ENCODE data around the gene FGF21.

DNA sequence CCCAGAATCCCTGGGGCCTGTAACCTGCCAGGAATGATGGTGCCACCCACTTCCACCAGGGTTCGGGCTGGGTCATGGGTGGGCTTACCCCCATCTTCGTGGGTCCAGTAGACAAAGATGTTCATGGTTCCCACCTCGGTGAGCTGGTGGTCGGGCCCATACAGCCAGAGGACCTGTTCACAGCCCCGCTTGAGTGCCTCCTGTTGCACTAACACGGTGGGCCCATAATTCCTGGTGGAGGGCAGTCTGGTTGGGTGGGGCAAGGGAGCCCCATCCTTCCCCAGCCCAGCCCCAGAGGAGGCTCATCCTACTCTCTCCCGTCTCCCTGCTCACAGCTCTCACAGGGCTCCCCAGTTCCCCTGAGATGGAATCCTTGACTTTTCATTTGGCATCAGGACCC, 41.8 kb downstream of the FGF21 start:
- TF ChIP-seq, protein P1, sequence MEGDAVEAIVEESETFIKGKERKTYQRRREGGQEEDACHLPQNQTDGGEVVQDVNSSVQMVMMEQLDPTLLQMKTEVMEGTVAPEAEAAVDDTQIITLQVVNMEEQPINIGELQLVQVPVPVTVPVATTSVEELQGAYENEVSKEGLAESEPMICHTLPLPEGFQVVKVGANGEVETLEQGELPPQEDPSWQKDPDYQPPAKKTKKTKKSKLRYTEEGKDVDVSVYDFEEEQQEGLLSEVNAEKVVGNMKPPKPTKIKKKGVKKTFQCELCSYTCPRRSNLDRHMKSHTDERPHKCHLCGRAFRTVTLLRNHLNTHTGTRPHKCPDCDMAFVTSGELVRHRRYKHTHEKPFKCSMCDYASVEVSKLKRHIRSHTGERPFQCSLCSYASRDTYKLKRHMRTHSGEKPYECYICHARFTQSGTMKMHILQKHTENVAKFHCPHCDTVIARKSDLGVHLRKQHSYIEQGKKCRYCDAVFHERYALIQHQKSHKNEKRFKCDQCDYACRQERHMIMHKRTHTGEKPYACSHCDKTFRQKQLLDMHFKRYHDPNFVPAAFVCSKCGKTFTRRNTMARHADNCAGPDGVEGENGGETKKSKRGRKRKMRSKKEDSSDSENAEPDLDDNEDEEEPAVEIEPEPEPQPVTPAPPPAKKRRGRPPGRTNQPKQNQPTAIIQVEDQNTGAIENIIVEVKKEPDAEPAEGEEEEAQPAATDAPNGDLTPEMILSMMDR (IDR thresholded peaks at IDR 0.05; ENCODE audit: insufficient read depth, low read depth, low read length), result no peak
- TF ChIP-seq EZH2 (IDR thresholded peaks at IDR 0.05; ENCODE audit: insufficient read depth, low read length), result no peak

All from astrocyte (in vitro differentiated cells and primary cell).